Peyer's patch (tissue), 4 donors: ENCODE data around the gene TRAP1. TPM values are rescaled to one million over a fixed set of nuclear protein-coding genes. Genes with fewer than 3 reads are reported as not detected.

Experiments
- DNase-seq, 3 donors: peaks; one replicate each; pipeline ENCODE4 v3.0.0-alpha.2; 2017 to 2019
- H3K27ac ChIP-seq, 4 donors: fragments of 200-600 bp; sonication (generic); one replicate each; pipeline ENCODE4 v1.5.1; 2016 to 2019
- H3K27me3 ChIP-seq, 2 donors: fragments of 200-600 bp; sonication (generic); one replicate each; pipeline ENCODE4 v1.5.1; 2019
- H3K36me3 ChIP-seq, 3 donors: fragments of 200-600 bp; sonication (generic); one replicate each; pipeline ENCODE4 v1.5.1; 2016 to 2019
- H3K4me1 ChIP-seq, 4 donors: fragments of 200-600 bp; sonication (generic); one replicate each; pipeline ENCODE4 v1.5.1; 2016 to 2019
- H3K4me3 ChIP-seq, 4 donors: fragments of 200-600 bp; sonication (generic); 1 replicate in 3 of 4; 2 replicates in 1 of 4; pipeline ENCODE4 v1.5.1; 2016 to 2019; ENCODE audit warnings: mild to moderate bottlenecking in 1 of 4
- H3K9me3 ChIP-seq, 4 donors: fragments of 200-600 bp; sonication (generic); one replicate each; pipeline ENCODE4 v1.5.1; 2016 to 2019; ENCODE audit warnings: mild to moderate bottlenecking in 1 of 4
- CTCF ChIP-seq, 6 experiments: fragments of 450-650 bp in 4 of 6; fragments of 200-600 bp in 2 of 6; sonication (generic) in 1 of 6; IDR thresholded peaks; one replicate each; pipeline ENCODE4 v1.5.1; 2017 to 2019; ENCODE audit warnings: antibody characterized with exemption in 6 of 6, mild to moderate bottlenecking in 3 of 6, moderate library complexity in 1 of 6
- POLR2A ChIP-seq, 2 donors: fragments of 450-650 bp; IDR thresholded peaks; one replicate each; pipeline ENCODE4 v1.5.1; 2017; ENCODE audit warnings: antibody characterized with exemption in 2 of 2, mild to moderate bottlenecking in 2 of 2, moderate library complexity in 2 of 2
- total RNA-seq, 4 donors: library from RNA; depleted of rRNA; stranded (reverse); fragments of >200 nt; gene quantifications; one replicate each; pipeline ENCODE4 v1.1.0, GENCODE V29; 2016

The TRAP1 gene
- total RNA-seq, 4 donors from 2014 or later: 18.9 to 151 (median 52.8) TPM

GRCh38 chr16:3744018-3744417 is 26.7 kb upstream of the TRAP1 start:
- Histone ChIP-seq H3K4me1 (no peaks in the 10 kb centered on the region), H3K27ac (no peak overlapping the region), H3K36me3 (peaks cover 0 to 97% (median 5%) of the 10 kb centered on the region in 3 donors), H3K27me3 (no peaks in the 10 kb centered on the region), H3K9me3 (no peaks in the 10 kb centered on the region), H3K4me3 (no peak overlapping the region)
- peak in 1 of 3 donors; percentile 42 for DNase-seq
- TF ChIP-seq POLR2A (IDR thresholded peaks at IDR 0.05) (no peak), CTCF (IDR thresholded peaks at IDR 0.05) (no peak)

DNA sequence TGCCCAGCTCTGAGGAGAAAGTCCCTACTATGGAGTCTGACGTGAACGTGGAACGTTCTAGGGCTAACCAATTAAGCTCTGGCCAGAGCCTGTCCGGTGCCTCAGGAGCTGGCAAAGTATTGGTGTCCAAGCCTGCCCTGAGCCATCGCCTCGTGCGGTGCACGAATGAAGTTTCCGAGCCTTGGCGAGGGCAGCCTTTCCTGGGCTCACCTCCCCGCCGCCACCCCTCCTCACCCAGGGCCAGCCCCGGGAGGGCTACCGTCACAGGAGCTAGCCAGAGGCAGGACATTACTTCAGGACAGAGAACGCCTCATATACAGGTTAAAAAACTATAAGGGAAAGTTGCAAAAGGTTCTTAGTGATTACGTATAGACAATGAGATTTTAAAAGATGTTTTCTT is 23.6 kb upstream of the TRAP1 start:
- TF ChIP-seq POLR2A (IDR thresholded peaks at IDR 0.05) (no peak), CTCF (IDR thresholded peaks at IDR 0.05) (no peak)
- Histone ChIP-seq H3K9me3 (no peaks in the 10 kb centered on the region), H3K36me3 (peaks cover 0 to 97% (median 5%) of the 10 kb centered on the region in 3 donors), H3K27ac (no peak overlapping the region), H3K4me1 (no peaks in the 10 kb centered on the region), H3K27me3 (no peaks in the 10 kb centered on the region), H3K4me3 (no peak overlapping the region)
- DNase-seq: peak in 1 of 3 donors; percentile 21

- H3K27me3 ChIP-seq: no peaks in the 10 kb centered on the region
- peak in 1 of 3 donors; percentile 27 for DNase-seq
- H3K9me3 ChIP-seq: no peaks in the 10 kb centered on the region
- TF ChIP-seq CTCF (IDR thresholded peaks at IDR 0.05) (no peak), POLR2A (IDR thresholded peaks at IDR 0.05) (no peak)
- peaks cover 0 to 99% (median 5%) of the 10 kb centered on the region in 3 donors for H3K36me3 ChIP-seq
- H3K27ac ChIP-seq: no peak overlapping the region
- H3K4me1 ChIP-seq: no peaks in the 10 kb centered on the region
- no peak overlapping the region for H3K4me3 ChIP-seq
Observed at GRCh38 chr16:3740186-3740585, 22.9 kb upstream of the TRAP1 start.

GRCh38 chr16:3739636-3740035 is 22.3 kb upstream of the TRAP1 start:
- no peak overlapping the region for H3K27ac ChIP-seq
- no peaks in the 10 kb centered on the region for H3K4me1 ChIP-seq
- no peak overlapping the region for H3K4me3 ChIP-seq
- DNase-seq: peak in 1 of 3 donors; percentile 24
- H3K36me3 ChIP-seq: peaks cover 0 to 99% (median 5%) of the 10 kb centered on the region in 3 donors
- H3K9me3 ChIP-seq: no peaks in the 10 kb centered on the region
- no peaks in the 10 kb centered on the region for H3K27me3 ChIP-seq
- no peak for TF ChIP-seq CTCF (IDR thresholded peaks at IDR 0.05)
- TF ChIP-seq POLR2A (IDR thresholded peaks at IDR 0.05): no peak

GRCh38 chr16:3738541-3738940 is 21.2 kb upstream of the TRAP1 start:
- no peaks in the 10 kb centered on the region for H3K9me3 ChIP-seq
- no peak overlapping the region for H3K4me3 ChIP-seq
- TF ChIP-seq CTCF (IDR thresholded peaks at IDR 0.05): no peak
- TF ChIP-seq POLR2A (IDR thresholded peaks at IDR 0.05): no peak
- peaks cover 0 to 97% (median 5%) of the 10 kb centered on the region in 3 donors for H3K36me3 ChIP-seq
- no peaks in the 10 kb centered on the region for H3K27me3 ChIP-seq
- no peaks in the 10 kb centered on the region for H3K4me1 ChIP-seq
- peak in 1 of 3 donors; percentile 5 for DNase-seq
- no peak overlapping the region for H3K27ac ChIP-seq

DNA sequence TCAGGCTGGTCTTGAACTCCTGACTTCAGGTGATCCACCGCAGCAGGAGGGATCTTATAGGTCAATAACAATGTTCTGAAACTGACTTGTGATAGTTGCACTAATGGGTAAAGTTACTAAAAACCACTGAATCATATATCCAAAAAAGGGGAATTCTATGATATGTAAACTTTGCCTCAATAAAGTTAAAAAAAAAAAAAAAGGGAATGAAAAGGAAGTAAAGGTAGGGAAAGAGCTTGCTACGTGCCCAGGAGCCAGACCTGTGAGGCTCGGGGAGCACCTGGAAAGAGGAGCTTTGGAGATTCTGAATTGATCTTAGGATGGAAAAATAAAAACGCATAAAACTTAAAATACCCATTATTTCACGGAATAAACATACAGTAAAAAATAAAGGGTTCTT is 20.8 kb upstream of the TRAP1 start:
- Histone ChIP-seq H3K4me3 (no peak overlapping the region), H3K27ac (no peak overlapping the region), H3K27me3 (no peaks in the 10 kb centered on the region), H3K4me1 (no peaks in the 10 kb centered on the region), H3K9me3 (no peaks in the 10 kb centered on the region), H3K36me3 (peaks cover 0 to 97% (median 5%) of the 10 kb centered on the region in 3 donors)
- TF ChIP-seq CTCF (IDR thresholded peaks at IDR 0.05) (no peak), POLR2A (IDR thresholded peaks at IDR 0.05) (no peak)
- DNase-seq: no peak
